HG02763 (cell line): ENCODE results near the gene STARD8.
"Not testable (repeated sequence)": the region's sequence is repeated elsewhere in the genome, so short reads cannot be mapped to it uniquely, and the experiment has no call there.

ENCODE experiments used
- ATAC-seq: cut with Tn5 transposase; IDR thresholded peaks from one replicate; pipeline ENCODE4 v1.9.1; 2021; ENCODE audit warnings: mild to moderate bottlenecking, moderate library complexity; ENCODE audit not compliant: unreplicated experiment

The STARD8 gene

DNA sequence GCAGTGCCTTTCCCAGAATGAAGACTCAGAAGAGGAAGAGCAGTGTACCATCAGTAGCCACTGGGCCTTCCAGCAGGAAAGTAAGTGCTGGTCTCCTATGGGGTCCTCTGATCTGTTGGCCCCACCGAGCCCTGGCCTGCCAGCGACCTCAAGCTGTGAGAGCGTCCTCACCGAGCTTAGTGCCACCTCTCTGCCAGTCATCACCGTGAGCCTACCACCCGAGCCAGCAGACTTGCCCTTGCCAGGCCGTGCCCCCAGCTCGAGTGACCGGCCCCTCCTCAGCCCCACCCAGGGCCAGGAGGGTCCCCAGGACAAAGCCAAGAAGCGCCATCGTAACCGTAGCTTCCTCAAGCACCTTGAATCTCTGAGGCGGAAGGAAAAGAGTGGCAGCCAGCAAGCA, 69.7 kb downstream of the STARD8 start:
- no peak for ATAC-seq

DNA sequence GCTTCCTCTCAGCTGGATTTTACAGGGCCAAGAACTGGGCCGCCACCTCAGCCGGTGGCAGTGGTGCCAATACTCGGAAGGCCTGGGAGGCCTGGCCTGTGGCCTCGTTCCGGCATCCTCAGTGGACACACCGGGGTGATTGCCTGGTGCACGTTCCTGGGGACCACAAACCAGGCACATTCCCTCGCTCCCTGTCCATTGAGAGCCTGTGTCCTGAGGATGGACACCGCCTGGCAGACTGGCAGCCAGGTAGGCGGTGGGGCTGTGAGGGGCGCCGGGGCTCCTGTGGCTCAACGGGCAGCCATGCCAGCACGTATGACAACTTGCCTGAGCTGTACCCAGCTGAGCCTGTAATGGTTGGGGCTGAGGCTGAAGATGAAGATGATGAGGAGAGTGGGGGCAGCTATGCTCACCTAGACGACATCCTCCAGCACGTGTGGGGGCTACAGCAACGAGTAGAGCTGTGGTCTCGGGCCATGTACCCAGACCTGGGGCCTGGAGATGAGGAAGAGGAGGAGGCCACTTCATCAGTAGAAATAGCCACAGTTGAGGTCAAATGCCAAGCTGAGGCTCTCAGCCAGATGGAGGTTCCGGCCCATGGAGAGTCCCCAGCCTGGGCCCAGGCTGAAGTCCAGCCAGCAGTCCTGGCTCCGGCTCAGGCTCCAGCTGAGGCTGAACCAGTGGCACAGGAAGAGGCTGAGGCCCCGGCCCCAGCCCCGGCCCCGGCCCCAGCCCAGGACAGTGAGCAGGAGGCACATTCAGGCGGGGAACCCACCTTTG, 70.4 kb downstream of the STARD8 start:
- ATAC-seq = no peak

DNA sequence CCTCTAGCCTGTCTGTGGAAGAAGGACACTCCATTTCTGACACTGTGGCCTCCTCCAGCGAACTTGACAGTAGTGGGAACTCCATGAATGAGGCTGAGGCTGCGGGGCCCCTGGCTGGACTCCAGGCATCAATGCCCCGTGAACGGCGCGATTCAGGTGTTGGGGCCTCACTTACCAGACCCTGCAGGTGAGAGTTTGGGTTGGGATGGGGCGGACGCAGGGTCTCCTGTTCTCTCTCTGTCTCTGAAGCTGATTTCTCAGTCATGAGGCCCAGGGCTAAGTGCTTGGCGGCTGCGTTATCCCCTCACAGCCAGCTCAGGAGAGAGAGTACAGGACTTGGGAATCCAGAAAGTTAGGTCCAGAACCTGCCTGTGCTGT, 71.0 kb downstream of the STARD8 start:
- ATAC-seq = no peak

DNA sequence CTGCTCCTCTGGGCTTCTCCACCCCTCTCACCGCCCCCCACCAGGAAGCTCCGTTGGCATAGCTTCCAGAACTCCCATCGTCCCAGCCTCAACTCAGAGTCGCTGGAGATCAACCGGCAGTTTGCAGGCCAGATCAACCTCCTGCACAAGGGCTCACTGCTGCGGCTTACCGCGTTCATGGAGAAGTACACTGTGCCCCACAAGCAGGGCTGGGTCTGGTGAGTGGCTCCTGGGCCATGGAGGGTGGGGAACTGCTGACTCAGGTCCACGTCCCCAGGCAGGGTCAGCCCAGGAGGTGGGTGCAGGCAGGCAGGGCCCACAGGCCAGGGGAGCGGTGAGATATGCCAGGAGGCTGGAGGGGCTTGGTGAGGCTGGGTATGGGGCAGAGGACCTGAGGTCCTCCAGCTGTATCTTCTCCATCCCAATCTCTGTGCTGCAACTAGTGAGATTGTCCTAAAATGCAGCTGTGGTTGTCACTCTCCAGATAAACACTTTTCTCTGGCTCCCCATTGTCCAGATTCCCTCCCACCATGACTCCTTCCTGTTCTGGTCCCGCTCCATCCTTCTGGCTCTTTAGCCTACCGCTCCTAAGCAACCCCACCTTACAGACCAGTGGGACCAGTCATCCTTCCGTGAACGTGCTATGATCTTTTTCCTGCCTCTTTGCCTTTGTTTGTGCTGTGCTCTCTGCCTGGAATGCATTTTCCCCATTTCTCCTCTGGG, 71.9 kb downstream of the STARD8 start:
- no peak for ATAC-seq

DNA sequence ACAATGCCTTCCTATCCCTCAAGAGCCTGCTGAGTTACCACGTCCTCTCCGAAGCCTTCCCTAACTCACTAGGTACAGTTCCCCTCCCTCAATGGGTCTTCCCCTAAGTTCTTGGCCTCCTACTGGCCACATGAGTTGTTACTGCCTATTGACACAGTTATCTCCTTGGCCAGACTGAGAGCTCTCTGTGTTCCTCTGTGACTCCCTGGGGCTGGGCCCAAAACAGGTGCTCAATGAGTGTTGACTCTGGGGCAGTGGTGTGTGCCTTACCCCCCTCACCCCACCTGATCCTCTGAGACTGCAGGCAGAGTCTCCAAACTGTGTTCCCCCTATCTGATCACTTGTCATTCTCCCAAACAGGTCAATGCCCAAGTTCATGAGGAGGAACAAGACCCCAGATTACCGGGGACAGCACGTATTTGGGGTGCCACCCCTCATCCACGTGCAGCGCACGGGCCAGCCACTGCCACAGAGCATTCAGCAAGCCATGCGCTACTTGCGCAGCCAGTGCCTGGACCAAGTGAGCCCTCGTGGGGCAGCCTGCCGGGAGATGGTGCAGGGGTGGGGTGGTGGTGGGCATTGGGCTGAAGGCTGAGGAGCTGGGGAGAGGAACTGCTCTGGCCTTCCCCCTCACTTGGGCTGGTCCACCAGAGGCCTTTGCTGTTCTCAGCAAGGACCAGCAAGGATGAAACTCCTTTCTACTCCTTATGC, 72.6 kb downstream of the STARD8 start:
- no peak for ATAC-seq

DNA sequence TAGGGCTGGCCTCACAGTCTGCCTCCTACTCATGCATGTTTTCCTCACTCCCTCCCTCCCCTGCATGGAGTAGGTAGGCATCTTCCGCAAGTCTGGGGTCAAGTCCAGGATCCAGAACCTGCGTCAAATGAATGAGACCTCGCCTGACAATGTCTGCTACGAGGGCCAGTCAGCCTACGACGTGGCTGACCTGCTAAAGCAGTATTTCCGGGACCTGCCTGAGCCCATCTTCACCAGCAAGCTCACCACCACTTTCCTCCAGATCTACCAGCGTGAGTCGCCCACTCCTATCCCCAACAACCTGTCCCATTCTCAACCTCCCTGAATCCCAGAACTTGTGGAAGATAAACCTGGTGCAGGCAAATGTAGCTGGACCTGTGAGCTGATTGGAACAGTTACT, 73.4 kb downstream of the STARD8 start:
- no peak for ATAC-seq

DNA sequence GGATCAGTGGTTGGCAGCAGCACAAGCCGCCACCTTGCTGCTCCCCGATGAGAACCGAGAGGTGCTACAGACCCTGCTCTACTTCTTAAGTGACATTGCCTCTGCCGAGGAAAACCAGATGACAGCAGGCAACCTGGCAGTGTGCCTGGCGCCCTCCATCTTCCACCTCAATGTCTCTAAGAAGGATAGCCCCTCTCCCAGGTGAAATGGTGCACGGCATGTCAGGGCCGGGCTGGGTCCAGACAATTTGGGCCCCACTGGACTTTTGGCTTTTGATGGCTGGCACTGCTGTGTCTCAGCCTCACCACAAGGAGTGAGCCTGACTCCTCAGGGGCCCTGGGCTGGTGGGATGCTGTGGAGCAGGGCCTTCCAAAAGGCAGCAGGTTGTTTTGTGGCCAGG, 74.1 kb downstream of the STARD8 start:
- no peak for ATAC-seq

DNA sequence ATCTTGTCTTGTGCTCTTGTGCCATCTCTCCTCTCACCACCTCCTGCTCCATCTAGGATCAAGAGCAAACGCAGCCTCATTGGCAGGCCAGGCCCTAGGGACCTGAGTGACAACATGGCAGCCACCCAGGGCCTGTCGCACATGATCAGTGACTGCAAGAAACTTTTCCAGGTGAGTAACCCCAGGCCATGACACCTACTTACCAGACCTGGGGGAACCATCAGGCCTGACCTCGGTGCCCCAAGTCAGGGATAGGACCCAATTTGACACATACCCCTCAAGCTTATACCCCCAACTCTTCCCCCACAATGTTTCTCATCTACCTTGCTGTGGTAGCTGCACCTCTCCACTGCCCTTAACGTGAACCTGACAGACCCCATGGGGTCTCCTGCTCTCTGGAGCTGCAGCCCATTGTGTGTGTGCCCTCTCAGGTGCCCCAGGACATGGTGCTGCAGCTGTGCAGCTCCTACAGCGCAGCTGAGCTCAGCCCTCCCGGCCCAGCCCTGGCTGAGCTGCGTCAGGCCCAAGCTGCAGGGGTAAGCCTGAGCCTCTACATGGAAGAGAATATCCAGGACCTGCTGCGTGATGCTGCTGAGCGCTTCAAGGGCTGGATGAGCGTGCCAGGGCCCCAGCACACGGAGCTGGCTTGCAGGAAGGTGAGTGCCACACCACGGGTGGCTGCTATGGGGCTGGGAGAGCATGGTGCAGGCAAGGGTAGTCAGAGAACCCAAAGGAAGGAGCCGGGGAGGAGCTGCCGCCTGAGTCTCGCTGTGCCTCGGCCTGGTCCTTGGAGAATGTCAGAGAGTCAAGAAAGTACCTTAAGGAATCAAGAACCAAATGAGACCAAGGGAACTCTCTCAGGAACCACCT, 74.8 kb downstream of the STARD8 start:
- no peak for ATAC-seq

DNA sequence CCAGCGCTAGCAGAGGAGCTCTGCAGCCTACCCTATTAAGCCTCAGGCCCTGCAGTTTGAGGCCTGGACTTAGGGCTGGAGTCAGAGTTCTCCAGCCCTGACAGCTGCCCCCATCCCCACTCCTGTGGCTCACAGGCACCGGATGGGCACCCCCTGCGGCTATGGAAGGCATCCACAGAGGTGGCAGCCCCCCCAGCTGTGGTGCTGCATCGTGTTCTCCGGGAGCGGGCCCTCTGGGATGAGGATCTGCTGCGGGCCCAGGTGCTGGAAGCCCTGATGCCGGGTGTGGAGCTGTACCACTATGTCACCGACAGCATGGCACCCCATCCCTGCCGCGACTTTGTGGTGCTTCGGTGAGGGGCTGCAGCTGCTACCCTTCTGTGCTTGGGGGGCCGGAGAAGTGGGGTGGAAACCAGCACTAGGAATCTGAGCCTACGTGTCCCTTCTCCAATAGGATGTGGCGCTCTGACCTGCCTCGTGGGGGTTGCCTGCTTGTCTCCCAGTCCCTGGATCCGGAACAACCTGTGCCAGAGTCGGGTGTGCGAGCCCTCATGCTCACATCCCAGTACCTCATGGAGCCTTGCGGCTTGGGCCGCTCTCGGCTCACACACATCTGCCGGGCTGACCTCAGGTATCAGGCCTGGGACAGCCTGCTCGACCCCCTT, 76.2 kb downstream of the STARD8 start:
- ATAC-seq = no peak

DNA sequence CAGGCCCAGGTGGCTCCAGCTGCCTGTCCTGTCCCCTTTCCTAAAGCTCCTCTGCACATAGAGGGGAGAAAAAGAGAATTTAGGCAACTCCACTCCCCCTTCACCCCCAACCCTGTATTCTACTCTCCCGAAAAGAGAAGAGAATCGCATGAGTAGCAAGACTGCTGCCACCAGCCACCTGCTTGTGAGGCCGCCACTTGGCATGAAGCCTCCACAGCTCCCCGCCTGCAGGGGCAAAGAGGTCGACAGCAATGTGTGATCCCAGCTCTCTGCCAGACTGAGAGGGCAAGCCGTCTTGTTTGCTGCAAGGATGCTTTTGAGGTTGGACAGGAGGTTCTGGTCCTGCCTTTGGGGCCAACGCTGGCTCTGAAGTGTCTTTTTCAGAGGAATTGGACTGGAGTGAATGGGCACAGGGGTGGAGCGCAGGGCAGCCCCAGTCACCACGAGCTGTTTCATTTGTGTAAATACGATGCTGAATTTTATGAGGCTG, 77.1 kb downstream of the STARD8 start:
- no peak for ATAC-seq

DNA sequence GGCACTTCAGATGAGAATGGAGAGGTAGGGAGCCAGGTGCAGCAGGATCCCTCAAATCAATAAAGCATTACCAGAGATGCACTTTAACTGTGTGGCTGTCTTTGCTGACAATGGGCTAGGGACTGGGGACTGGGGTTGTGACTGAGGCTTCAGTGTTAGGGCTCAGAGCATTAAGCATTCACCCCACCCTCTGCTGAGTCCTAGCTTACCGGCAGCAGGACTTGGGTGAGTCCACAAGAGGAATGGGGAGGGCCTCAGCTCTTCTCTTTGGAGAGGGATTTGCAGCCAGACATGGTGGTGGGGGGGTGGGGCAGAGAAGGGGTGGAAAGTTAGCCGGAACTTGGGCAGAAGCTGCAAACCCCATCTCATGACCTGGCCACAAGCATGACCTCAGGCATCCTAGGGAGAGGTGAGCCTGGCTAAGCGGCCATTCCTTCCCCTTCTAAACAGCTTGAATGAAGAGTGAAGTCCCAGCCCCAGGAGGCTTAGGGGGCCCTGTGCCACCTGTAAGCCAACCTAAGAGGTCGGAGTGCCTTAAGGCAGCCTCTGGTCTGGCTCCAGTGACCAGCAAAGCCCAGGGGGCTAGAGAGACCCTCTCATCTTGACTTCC, 78.4 kb downstream of the STARD8 start:
- ATAC-seq = no peak

DNA sequence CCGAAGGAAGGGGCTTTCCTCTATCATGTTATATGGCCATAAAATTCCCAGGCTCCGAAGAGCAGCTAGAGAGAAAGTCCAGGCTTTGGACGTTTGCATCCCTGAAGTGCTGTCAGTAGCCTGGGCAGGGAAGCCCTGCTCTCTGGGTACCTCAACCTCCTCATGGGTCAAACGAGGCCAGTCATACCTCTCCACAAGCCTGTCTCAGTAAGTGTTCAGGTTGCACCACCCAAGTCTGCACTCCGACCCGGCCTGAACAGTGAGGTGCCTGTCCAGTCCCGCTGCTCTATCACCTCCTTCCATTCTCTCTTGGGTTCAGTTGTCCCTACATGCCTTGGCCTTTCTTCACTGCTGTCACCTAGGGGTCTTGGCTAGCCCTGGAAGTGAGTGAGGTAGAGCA, 78.9 kb downstream of the STARD8 start:
- no peak for ATAC-seq

DNA sequence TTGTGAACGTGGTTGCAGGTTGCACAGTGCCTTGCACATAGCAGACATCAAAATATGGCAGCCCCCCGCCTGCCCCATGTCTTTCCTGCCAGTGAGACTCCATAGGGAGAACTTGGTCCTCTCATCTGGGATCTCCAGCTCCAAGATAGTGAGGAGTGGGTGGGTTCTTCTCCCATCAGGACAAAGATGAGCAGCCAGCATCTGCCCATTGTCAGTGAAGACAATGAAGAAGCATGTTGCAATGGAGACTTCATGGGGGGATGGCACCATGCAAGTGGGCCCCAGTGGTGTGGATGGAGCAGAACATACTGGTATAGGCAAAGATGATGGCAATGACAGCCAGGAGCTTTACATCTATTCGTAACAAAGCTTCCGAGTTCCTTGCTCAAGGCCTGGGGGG, 80.2 kb downstream of the STARD8 start:
- ATAC-seq = no peak

DNA sequence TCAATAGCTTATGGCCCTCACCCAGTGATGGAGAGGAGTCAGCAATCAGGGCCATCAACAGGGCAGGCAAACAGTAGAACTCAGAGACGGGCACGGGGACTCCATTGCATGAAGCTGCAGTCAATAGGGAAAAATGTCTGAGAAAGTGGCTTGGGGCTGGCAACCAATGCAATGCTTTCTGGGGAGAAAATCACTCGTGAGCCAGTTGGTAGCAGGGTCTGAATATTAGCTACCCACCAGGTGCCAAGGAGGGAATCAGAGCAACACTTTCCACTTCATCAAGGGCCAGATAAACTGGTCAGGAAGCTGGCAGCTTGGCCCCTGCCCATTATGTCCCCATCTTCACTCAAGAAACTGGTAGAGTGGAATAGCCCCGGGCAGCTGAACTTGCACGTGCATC, 80.7 kb downstream of the STARD8 start:
- no peak for ATAC-seq

DNA sequence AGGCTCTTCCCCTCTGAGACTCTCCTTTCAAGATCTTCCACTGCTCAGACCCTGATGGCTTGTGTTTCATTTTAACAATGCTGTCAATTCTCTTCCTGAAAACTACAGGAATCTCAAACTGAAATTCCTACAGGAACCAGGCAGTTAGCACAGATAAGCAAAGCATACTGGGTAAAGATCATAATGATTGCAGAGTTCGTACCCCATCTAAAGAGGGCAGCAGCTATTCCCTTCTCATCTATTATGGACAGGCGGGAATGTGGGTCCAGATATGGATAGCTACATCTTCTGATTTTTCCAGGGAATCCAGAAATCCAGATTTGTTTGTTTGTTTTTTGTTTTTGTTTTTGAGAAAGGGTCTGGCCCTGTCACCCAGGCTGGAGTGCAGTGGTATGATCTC, 83.8 kb downstream of the STARD8 start:
- no peak for ATAC-seq

DNA sequence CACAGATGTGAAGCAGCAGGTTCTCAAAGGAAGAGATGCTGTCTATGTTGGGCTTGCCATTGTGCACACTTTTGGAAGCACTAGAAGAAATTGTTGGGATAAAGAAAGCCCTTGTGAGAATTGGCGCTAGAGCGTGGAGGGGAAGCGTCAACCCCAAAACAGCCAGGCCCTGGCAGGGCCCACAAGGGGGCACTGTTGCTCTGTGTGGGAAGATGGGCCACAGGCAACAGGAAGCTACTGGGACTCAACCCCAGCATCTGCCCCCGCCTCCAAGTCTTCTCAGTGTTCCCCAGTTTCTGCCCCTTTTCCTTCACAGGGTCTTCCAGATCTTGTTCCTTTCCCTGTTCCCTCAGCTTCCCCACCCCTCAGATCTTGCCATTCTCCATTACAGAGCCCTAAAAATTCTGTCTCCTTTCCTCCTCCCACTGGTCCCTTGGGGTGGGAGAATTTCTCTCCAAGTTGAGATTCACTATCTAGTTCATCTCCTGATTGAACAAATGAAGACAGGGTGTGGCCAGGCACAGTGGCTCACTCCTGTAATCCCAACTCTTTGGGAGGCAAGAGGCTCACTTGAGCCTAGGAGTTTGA, 85.5 kb downstream of the STARD8 start:
- ATAC-seq = peak; percentile 78

DNA sequence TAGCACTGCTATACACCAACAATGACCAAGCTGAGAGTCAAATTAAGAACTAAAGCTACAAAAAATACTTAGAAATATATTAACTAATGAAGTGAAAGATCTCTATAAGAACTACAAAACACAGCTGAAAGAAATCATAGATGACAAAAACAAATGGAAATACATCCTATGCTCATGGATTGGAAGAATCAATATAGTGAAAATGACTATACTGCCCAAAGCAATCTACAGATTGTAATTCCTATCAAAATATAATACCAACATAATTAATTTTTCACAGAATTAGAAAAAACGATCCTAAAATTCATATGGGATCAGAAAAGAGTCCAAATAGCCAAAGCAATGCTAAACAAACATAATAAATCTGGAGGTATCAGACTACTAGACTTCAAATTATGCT, 87.8 kb downstream of the STARD8 start:
- no peak for ATAC-seq

DNA sequence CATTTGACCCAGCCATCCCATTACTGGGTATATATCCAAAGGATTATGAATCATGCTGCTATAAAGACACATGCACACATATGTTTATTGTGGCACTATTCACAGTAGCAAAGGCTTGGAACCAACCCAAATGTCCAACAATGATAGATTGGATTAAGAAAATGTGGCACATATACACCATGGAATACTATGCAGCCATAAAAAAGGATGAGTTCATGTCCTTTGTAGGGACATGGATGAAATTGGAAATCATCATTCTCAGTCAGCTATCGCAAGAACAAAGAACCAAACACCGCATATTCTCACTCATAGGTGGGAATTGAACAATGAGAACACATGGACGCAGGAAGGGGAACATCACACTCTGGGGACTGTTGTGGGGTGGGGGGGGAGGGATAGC, 94.4 kb downstream of the STARD8 start:
- not testable (repeated sequence) for ATAC-seq

DNA sequence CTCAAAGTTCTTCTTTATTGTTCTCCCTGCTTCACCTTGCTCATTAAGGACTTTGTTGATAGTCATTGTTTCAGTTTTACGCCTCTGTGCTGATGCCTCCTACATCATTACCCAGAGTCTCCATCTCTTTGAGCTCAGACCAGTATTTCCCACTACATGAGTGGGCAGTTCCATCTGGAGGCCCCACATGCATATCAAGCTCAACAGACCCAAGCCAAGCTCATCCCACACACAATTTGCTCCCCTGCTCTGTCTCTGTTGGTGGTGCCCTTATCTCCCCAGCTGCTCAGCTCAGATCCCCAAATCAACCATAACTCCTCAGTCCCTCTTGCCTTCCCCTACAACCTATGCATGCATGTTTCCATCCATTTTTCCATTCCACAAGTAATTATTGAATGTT, 96.3 kb downstream of the STARD8 start:
- no peak for ATAC-seq

DNA sequence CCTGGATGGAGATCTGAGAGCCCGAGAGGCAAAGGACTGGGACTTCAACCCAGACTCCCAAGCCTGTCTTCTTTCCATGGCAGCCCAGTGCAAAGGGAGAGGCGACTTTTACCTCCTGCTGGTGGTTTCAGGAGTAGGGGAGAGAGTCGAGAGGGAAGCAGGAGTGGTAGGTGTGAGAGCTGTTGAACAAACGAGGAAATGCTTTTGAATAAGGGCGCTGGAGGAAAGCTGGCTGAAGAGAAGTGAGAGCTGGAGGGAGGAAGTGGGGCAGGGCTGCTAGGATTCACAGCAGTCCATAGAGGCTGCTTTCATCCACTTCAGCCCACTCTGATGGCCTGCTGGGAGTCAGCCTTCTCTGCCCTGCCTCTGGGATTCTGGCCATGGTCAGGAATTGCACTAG, 99.5 kb downstream of the STARD8 start:
- no peak for ATAC-seq
